Caco-2 (cell line): ENCODE data around the gene PHF5A. TPM values are rescaled to one million over a fixed set of nuclear protein-coding genes. Genes with fewer than 3 reads are reported as not detected.

ENCODE experiments used
- BruUV-seq: library from RNA; stranded (reverse); fragments of 400-500 nt; replicated peaks from 2 replicates; lab custom pipeline; 2021; lab: Mats Ljungman, UMichigan
- CTCF ChIA-PET: fragments of 300-600 bp; sonication (Branson Sonifier 250); formaldehyde crosslinking; loops from one replicate; lab custom pipeline; 2022; ENCODE audit warnings: antibody characterized with exemption; lab: Charles Lee
- POLR2A ChIA-PET: fragments of 300-600 bp; sonication (Branson Sonifier 250); formaldehyde crosslinking; loops from one replicate; lab custom pipeline; 2022; ENCODE audit warnings: antibody characterized with exemption; lab: Charles Lee
- DNase-seq, 2 experiments: peaks; one replicate each; pipeline versions ENCODE4 v3.0.0 to v3.0.0-alpha.2; 2020 to 2022
- H3K27me3 ChIP-seq: replicated peaks from 2 replicates; pipeline ENCODE4 v1.6.0; 2011; ENCODE audit warnings: low read length; ENCODE audit not compliant: control insufficient read depth, insufficient read depth
- H3K36me3 ChIP-seq: 2 replicates; pipeline ENCODE4 v1.5.1; 2011; ENCODE audit warnings: low read length; ENCODE audit not compliant: control insufficient read depth, insufficient read depth
- H3K4me1 ChIP-seq: fragments of 250-450 bp; sonication (Bioruptor Pico); 2 replicates; pipeline ENCODE4 v1.5.1; 2020; ENCODE audit warnings: mild to moderate bottlenecking
- H3K4me3 ChIP-seq: 2 replicates; pipeline ENCODE4 v1.5.1; 2011; ENCODE audit warnings: low read depth, mild to moderate bottlenecking, control low read depth, low read length
- H3K9me3 ChIP-seq: fragments of 250-450 bp; sonication (Bioruptor Pico); 2 replicates; pipeline ENCODE4 v1.5.1; 2020; ENCODE audit warnings: mild to moderate bottlenecking, moderate library complexity
- H3K27ac Mint-ChIP-seq: one replicate; pipeline ENCODE4 v1.8.0; 2022; ENCODE audit warnings: mixed read lengths; ENCODE audit not compliant: unreplicated experiment
- H3K27me3 Mint-ChIP-seq: one replicate; pipeline ENCODE4 v1.8.0; 2022; ENCODE audit warnings: mixed read lengths; ENCODE audit not compliant: insufficient read depth, unreplicated experiment
- H3K36me3 Mint-ChIP-seq: one replicate; pipeline ENCODE4 v1.8.0; 2022; ENCODE audit warnings: mild to moderate bottlenecking, mixed read lengths; ENCODE audit not compliant: insufficient read depth, unreplicated experiment
- H3K4me1 Mint-ChIP-seq: one replicate; pipeline ENCODE4 v1.8.0; 2022; ENCODE audit warnings: low read depth, mixed read lengths; ENCODE audit not compliant: unreplicated experiment
- H3K4me3 Mint-ChIP-seq: one replicate; pipeline ENCODE4 v1.8.0; 2022; ENCODE audit warnings: mild to moderate bottlenecking, moderate library complexity, mixed read lengths; ENCODE audit not compliant: unreplicated experiment
- H3K9me3 Mint-ChIP-seq: one replicate; pipeline ENCODE4 v1.8.0; 2022; ENCODE audit warnings: mixed read lengths; ENCODE audit not compliant: unreplicated experiment
- intact Hi-C: fragments of 100-400 bp; cut with micrococcal nuclease; formaldehyde crosslinking; loops from one replicate; pipeline ENCODE4 v1.10.0; 2022; ENCODE audit not compliant: unreplicated experiment
- total RNA-seq: library from RNA; stranded (reverse); gene quantifications from 2 replicates; pipeline ENCODE4 v1.2.3, GENCODE V29; 2022
- TF ChIP-seq, protein P1 (sequence below), 2 experiments: fragments of 200-600 bp in 1 of 2; IDR thresholded peaks; 1 replicate in 1 of 2; 2 replicates in 1 of 2; pipeline versions ENCODE4 v1.5.1 to v1.8.0; 2011 to 2022; ENCODE audit warnings: antibody characterized with exemption in 1 of 2, control low read depth in 1 of 2, inconsistent platforms in 1 of 2, low read depth in 1 of 2, low read length in 1 of 2, mild to moderate bottlenecking in 1 of 2, moderate library complexity in 1 of 2; ENCODE audit not compliant: insufficient read depth in 1 of 2, severe bottlenecking in 1 of 2, unreplicated experiment in 1 of 2

The PHF5A gene
- total RNA-seq, 1 experiment from 2014 or later: 78.6 TPM

DNA sequence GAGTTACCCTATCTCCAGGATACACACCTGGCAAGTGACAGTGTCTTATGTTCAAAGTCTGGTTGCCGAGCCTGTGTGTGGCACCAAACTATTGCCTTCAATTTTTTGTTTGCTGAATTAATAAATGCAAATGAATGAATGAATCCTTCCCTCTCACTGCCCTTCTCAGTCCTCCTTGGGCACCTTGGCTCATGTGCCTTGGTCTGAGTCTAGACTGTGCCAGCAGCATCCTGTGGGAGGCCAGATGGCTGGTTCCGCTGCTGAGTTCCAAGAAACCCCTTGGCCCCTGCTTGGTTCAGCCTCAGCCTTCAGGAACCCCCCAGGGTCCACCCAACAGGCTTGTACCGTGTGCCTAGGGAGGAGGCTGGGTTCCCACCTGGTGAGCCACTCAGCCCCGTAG lies 52.9 kb downstream of the PHF5A start:
- H3K27me3 Mint-ChIP-seq: no peaks in the 10 kb centered on the region
- no peak overlapping the region for H3K27ac Mint-ChIP-seq
- H3K4me1 Mint-ChIP-seq: peaks cover 16% of the 10 kb centered on the region
- DNase-seq: no peak
- no peaks in the 10 kb centered on the region for H3K9me3 Mint-ChIP-seq
- Histone ChIP-seq H3K36me3 (no peaks in the 10 kb centered on the region), H3K4me3 (no peak overlapping the region), H3K4me1 (peaks cover 12% of the 10 kb centered on the region), H3K27me3 (no peaks in the 10 kb centered on the region), H3K9me3 (no peaks in the 10 kb centered on the region)
- no peak overlapping the region for H3K4me3 Mint-ChIP-seq
- ChIA-PET POLR2A (no interaction called here), CTCF (no interaction called here)
- H3K36me3 Mint-ChIP-seq: peaks cover 18% of the 10 kb centered on the region
- intact Hi-C loops: no loop called here
- TF ChIP-seq, protein P1, sequence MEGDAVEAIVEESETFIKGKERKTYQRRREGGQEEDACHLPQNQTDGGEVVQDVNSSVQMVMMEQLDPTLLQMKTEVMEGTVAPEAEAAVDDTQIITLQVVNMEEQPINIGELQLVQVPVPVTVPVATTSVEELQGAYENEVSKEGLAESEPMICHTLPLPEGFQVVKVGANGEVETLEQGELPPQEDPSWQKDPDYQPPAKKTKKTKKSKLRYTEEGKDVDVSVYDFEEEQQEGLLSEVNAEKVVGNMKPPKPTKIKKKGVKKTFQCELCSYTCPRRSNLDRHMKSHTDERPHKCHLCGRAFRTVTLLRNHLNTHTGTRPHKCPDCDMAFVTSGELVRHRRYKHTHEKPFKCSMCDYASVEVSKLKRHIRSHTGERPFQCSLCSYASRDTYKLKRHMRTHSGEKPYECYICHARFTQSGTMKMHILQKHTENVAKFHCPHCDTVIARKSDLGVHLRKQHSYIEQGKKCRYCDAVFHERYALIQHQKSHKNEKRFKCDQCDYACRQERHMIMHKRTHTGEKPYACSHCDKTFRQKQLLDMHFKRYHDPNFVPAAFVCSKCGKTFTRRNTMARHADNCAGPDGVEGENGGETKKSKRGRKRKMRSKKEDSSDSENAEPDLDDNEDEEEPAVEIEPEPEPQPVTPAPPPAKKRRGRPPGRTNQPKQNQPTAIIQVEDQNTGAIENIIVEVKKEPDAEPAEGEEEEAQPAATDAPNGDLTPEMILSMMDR (IDR thresholded peaks at IDR 0.05; ENCODE audit: insufficient read depth in 1 of 2, low read depth in 1 of 2, low read length in 1 of 2, severe bottlenecking in 1 of 2, unreplicated experiment in 1 of 2): no peak
- BruUV-seq: no TSS peak

DNA sequence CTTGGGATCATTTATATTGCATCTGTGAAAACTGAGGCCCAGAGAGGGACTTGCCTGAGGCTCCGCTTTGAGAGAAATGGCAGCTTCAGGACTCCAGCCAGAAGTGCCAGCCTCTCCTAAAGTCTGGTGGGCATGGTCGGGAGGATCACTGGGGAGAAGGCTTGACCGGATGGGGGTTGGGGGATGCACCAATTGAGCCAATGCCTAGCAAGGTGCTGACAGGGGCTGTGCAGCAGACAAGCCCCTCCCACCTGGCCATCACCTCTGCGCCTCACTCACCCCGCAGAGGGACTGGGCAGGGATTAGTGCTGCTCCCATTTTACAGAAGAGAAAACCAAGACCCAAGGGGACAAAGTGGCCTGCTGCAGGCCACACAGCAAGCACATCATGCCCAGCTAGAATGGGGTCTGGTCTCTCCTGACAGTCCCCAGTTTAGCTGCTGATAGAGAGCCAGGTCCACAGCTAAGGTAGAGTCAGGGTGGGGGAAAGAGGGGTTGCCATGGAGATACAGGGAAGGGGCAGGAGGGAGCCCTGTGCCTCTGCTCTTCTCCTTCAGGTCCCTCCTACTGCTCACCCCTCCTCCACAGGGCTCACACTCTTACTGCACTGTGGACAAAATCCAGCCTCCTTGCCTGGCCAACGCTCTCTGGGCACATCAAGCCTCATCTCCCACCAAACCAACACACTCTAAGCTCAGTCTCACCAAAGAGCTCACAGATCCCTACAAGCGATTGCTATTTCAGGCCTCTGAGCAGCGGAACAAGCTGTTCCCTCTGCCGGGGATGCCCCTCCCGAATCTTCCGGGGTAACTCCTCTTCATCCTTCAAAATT lies 57.3 kb downstream of the PHF5A start:
- BruUV-seq: no TSS peak
- intact Hi-C loops: no loop called here
- ChIA-PET CTCF (no interaction called here), POLR2A (interaction anchor here (0.5 kb wide), 2 partner anchors 46 kb away, joined by 3 to 14 read pairs; no protein-coding TSS in a partner anchor)
- Histone ChIP-seq H3K4me3 (no peak overlapping the region), H3K36me3 (no peaks in the 10 kb centered on the region), H3K9me3 (no peaks in the 10 kb centered on the region), H3K4me1 (peaks cover 12% of the 10 kb centered on the region), H3K27me3 (no peaks in the 10 kb centered on the region)
- peaks cover 23% of the 10 kb centered on the region for H3K36me3 Mint-ChIP-seq
- H3K27me3 Mint-ChIP-seq: no peaks in the 10 kb centered on the region
- TF ChIP-seq, protein P1 (IDR thresholded peaks at IDR 0.05; ENCODE audit: insufficient read depth in 1 of 2, low read depth in 1 of 2, low read length in 1 of 2, severe bottlenecking in 1 of 2, unreplicated experiment in 1 of 2): no peak
- DNase-seq: no peak
- H3K9me3 Mint-ChIP-seq: no peaks in the 10 kb centered on the region
- peaks cover 16% of the 10 kb centered on the region for H3K4me1 Mint-ChIP-seq
- peak overlapping the region; percentile 15 for H3K27ac Mint-ChIP-seq
- H3K4me3 Mint-ChIP-seq: no peak overlapping the region

DNA sequence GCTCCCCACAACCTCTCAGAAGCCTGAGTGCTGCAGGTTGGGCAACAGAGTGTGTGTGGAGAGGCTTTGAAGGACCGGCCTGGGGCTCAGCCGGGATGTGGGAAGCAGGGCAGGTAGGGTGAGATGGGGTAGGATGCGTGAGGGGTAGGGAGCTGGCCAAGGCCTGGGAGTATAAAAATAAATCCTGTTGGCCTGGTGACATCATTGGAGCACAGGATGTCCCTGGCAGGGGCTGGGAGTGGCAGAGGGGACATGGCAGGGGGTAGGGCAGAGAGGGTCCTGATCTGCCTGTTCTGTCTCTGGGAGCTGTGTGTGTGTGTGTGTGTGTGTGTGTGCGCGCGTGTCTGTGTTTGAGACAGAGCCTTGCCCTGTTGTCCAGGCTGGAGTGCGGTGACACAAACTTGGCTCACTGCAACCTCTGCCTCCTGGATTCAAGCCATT lies 58.2 kb downstream of the PHF5A start:
- no peaks in the 10 kb centered on the region for H3K27me3 ChIP-seq
- no TSS peak for BruUV-seq

More for the DNA sequence above, 58.2 kb downstream of the PHF5A start:
- Mint-ChIP-seq H3K27ac (peak overlapping the region; percentile 75), H3K4me1 (peaks cover 16% of the 10 kb centered on the region), H3K27me3 (no peaks in the 10 kb centered on the region), H3K9me3 (no peaks in the 10 kb centered on the region), H3K36me3 (peaks cover 23% of the 10 kb centered on the region), H3K4me3 (no peak overlapping the region)
- Histone ChIP-seq H3K36me3 (no peaks in the 10 kb centered on the region), H3K4me1 (peaks cover 12% of the 10 kb centered on the region), H3K9me3 (no peaks in the 10 kb centered on the region), H3K4me3 (no peak overlapping the region)
- intact Hi-C loops: no loop called here
- ChIA-PET CTCF (no interaction called here), POLR2A (no interaction called here)
- no peak for DNase-seq
- TF ChIP-seq, protein P1 (IDR thresholded peaks at IDR 0.05; ENCODE audit: insufficient read depth in 1 of 2, low read depth in 1 of 2, low read length in 1 of 2, severe bottlenecking in 1 of 2, unreplicated experiment in 1 of 2): no peak

Other genes with a start within 250 kb of the PHF5A start
- gene CHADL, start 227.8 kb downstream of the PHF5A start, total RNA-seq: 0.32 TPM in 1 of 2 replicates, not detected in the other
- 106 and 112 TPM in 2 replicates for gene RANGAP1, start 182.5 kb downstream of the PHF5A start, total RNA-seq
- 55.0 and 60.6 TPM in 2 replicates for gene ZC3H7B, start 167.2 kb downstream of the PHF5A start, total RNA-seq
- gene TEF, start 86.8 kb downstream of the PHF5A start, total RNA-seq: 13.8 and 17.8 TPM in 2 replicates
- gene TOB2, start 21.9 kb downstream of the PHF5A start, total RNA-seq: 49.0 and 52.5 TPM in 2 replicates
- gene ACO2, start 425 bp upstream of the PHF5A start, total RNA-seq: 90.5 and 95.5 TPM in 2 replicates
- 42.2 and 45.4 TPM in 2 replicates for gene POLR3H, start 75.8 kb upstream of the PHF5A start, total RNA-seq
- 0.37 and 0.41 TPM in 2 replicates for gene CSDC2, start 92.3 kb upstream of the PHF5A start, total RNA-seq
- gene PMM1, start 121.1 kb upstream of the PHF5A start, total RNA-seq: 27.8 and 29.6 TPM in 2 replicates
- gene DESI1, start 152.4 kb upstream of the PHF5A start, total RNA-seq: 38.2 and 38.9 TPM in 2 replicates
- 413 and 414 TPM in 2 replicates for gene XRCC6, start 152.6 kb upstream of the PHF5A start, total RNA-seq
- 172 and 187 TPM in 2 replicates for gene SNU13, start 220.2 kb upstream of the PHF5A start, total RNA-seq
- not detected in 2 replicates for gene MEI1, start 230.8 kb upstream of the PHF5A start, total RNA-seq